ENCODE data around the gene ADGRL1. TPM values are rescaled to one million over a fixed set of nuclear protein-coding genes. Genes with fewer than 3 reads are reported as not detected.
"Not testable (repeated sequence)": the region's sequence is repeated elsewhere in the genome, so short reads cannot be mapped to it uniquely, and the experiment has no call there.

The ADGRL1 gene
- polyA plus RNA-seq, 1 of the 3 experiments (the other 2 are of a cell fraction): 13.4 TPM

- Histone ChIP-seq H3K27ac (ENCODE audit: low read depth in 2 of 2, low read length in 1 of 2) (no peak overlapping the region), H3K4me1 (ENCODE audit: control insufficient read depth in 1 of 2, insufficient read depth in 2 of 2, low read depth in 1 of 2, low read length in 1 of 2) (peaks cover 4 to 5% of the 10 kb centered on the region in 2 experiments; a peak in 1 of 4 replicates), H3K27me3 (ENCODE audit: insufficient read depth) (no peaks in the 10 kb centered on the region), H3K36me3 (replicated peaks in 1 of 2; ENCODE audit: control insufficient read depth in 1 of 2, insufficient read depth in 2 of 2, low read length in 1 of 2) (no peaks in the 10 kb centered on the region), H3K9me2 (no peaks in the 10 kb centered on the region), H3K9ac (no peak overlapping the region), H3K4me2 (no peak overlapping the region), H3K79me2 (ENCODE audit: insufficient read depth) (no peaks in the 10 kb centered on the region), H4K20me1 (ENCODE audit: insufficient read depth) (no peaks in the 10 kb centered on the region), H3F3A (replicated peaks; ENCODE audit: insufficient read depth) (no peaks in the 10 kb centered on the region), H3K9me3 (no peaks in the 10 kb centered on the region), H2AFZ (ENCODE audit: low read depth) (no peak overlapping the region), H3K4me3 (ENCODE audit: low read depth in 2 of 2, low read length in 1 of 2) (no peak overlapping the region)
- 96% methylated on average over 5 of the region's 5 CpGs for WGBS (ENCODE audit: low lambda C conversion rate)
- ChIA-PET POLR2A (interaction anchor here (1.0 kb wide), 1 partner anchor 20 kb away, joined by 3 read pairs; no protein-coding TSS in a partner anchor), CTCF (interaction anchor here (0.6 kb wide), 1 partner anchor 98 kb away, joined by 3 read pairs; no protein-coding TSS in a partner anchor)
- TF ChIP-seq ELF1 (IDR thresholded peaks at IDR 0.05): no peak
- no peak for TF ChIP-seq RXRA (IDR thresholded peaks at IDR 0.05; ENCODE audit: borderline replicate concordance, low read depth)
- no peak for TF ChIP-seq NRF1 (IDR thresholded peaks at IDR 0.05; ENCODE audit: low read depth, low read length)
- no peak for TF ChIP-seq MEF2A (IDR thresholded peaks at IDR 0.05; ENCODE audit: borderline replicate concordance, low read depth)
- TF ChIP-seq EZH2phosphoT487 (IDR thresholded peaks at IDR 0.05; ENCODE audit: borderline replicate concordance, low read depth): no peak
- no peak for TF ChIP-seq CTCF (IDR thresholded peaks at IDR 0.05)
- TF ChIP-seq REST (IDR thresholded peaks at IDR 0.05; ENCODE audit: low read depth, low read length): no peak
- no peak for DNase-seq
These were observed 44.9 kb upstream of the ADGRL1 start for GRCh38 chr19:14250870-14251269.

GRCh38 chr19:14250315-14250714, 44.3 kb upstream of the ADGRL1 start:
- H2AFZ ChIP-seq (ENCODE audit: low read depth); H3K27ac ChIP-seq (ENCODE audit: low read depth in 2 of 2, low read length in 1 of 2); H3F3A ChIP-seq (replicated peaks; ENCODE audit: insufficient read depth); POLR2A ChIA-PET; H3K9ac ChIP-seq; H3K4me2 ChIP-seq; H3K27me3 ChIP-seq (ENCODE audit: insufficient read depth); H3K4me3 ChIP-seq (ENCODE audit: low read depth in 2 of 2, low read length in 1 of 2); H3K36me3 ChIP-seq (replicated peaks in 1 of 2; ENCODE audit: control insufficient read depth in 1 of 2, insufficient read depth in 2 of 2, low read length in 1 of 2); H3K9me2 ChIP-seq; DNase-seq; H3K79me2 ChIP-seq (ENCODE audit: insufficient read depth); H4K20me1 ChIP-seq (ENCODE audit: insufficient read depth); H3K4me1 ChIP-seq (ENCODE audit: control insufficient read depth in 1 of 2, insufficient read depth in 2 of 2, low read depth in 1 of 2, low read length in 1 of 2); CTCF ChIA-PET; H3K9me3 ChIP-seq: not testable (repeated sequence)
- 90% methylated on average over 10 of the region's 10 CpGs for WGBS (ENCODE audit: low lambda C conversion rate)

- H2AFZ ChIP-seq (ENCODE audit: low read depth); H3K9me3 ChIP-seq; H3K4me2 ChIP-seq; H3K9ac ChIP-seq; H3K27me3 ChIP-seq (ENCODE audit: insufficient read depth); H3K4me1 ChIP-seq (ENCODE audit: control insufficient read depth in 1 of 2, insufficient read depth in 2 of 2, low read depth in 1 of 2, low read length in 1 of 2); POLR2A ChIA-PET; H3K36me3 ChIP-seq (replicated peaks in 1 of 2; ENCODE audit: control insufficient read depth in 1 of 2, insufficient read depth in 2 of 2, low read length in 1 of 2); H3F3A ChIP-seq (replicated peaks; ENCODE audit: insufficient read depth); H3K27ac ChIP-seq (ENCODE audit: low read depth in 2 of 2, low read length in 1 of 2); H3K4me3 ChIP-seq (ENCODE audit: low read depth in 2 of 2, low read length in 1 of 2); DNase-seq; H3K79me2 ChIP-seq (ENCODE audit: insufficient read depth); H3K9me2 ChIP-seq; H4K20me1 ChIP-seq (ENCODE audit: insufficient read depth): not testable (repeated sequence)
- WGBS (ENCODE audit: low lambda C conversion rate): 98% methylated on average over 2 of the region's 2 CpGs
- CTCF ChIA-PET: interaction anchor here (1.1 kb wide), 1 partner anchor 113 kb away, joined by 3 read pairs; the partner anchor contains the start of gene ASF1B
These were observed 43.9 kb upstream of the ADGRL1 start for GRCh38 chr19:14249891-14250290.

GRCh38 chr19:14249012-14249754, 43.2 kb upstream of the ADGRL1 start:
- H3K27me3 ChIP-seq (ENCODE audit: insufficient read depth); H4K20me1 ChIP-seq (ENCODE audit: insufficient read depth); H3K36me3 ChIP-seq (replicated peaks in 1 of 2; ENCODE audit: control insufficient read depth in 1 of 2, insufficient read depth in 2 of 2, low read length in 1 of 2); H3F3A ChIP-seq (replicated peaks; ENCODE audit: insufficient read depth); H3K79me2 ChIP-seq (ENCODE audit: insufficient read depth); H3K4me1 ChIP-seq (ENCODE audit: control insufficient read depth in 1 of 2, insufficient read depth in 2 of 2, low read depth in 1 of 2, low read length in 1 of 2); H3K9me3 ChIP-seq; H3K9me2 ChIP-seq: not testable (repeated sequence)
- POLR2A ChIA-PET: interaction anchor here (0.7 kb wide), 1 partner anchor 13 kb away, joined by 4 read pairs; no protein-coding TSS in a partner anchor
- Histone ChIP-seq H3K9ac (peak overlapping the region; percentile 64), H3K4me2 (peak overlapping the region; percentile 81), H3K4me3 (ENCODE audit: low read depth in 2 of 2, low read length in 1 of 2) (peak overlapping the region; percentile 40 to 44), H3K27ac (ENCODE audit: low read depth in 2 of 2, low read length in 1 of 2) (peak overlapping the region in 1 of 2 experiments; percentile 84; a peak in 2 of 4 replicates), H2AFZ (ENCODE audit: low read depth) (peak overlapping the region; percentile 99)
- WGBS (ENCODE audit: low lambda C conversion rate): 20% methylated on average over 26 of the region's 39 CpGs
- peak; percentile 71 for DNase-seq
- CTCF ChIA-PET: interaction anchor here (1.1 kb wide), 1 partner anchor 113 kb away, joined by 3 read pairs; the partner anchor contains the start of gene ASF1B
